Stimulated activated CD8-positive, alpha-beta memory T cell treated with anti-CD3 and anti-CD28 coated beads, Interleukin-12 subunit alpha, Interleukin-12 subunit beta, amount 100 ng/mL, for 24 hours (primary cell): ENCODE results near the gene SPACDR.

Experiments used
- DNase-seq: peaks from one replicate; pipeline ENCODE4 v3.0.0-alpha.2; 2020; ENCODE audit errors: extremely low read depth

Gene SPACDR

GRCh38 chr7:100485471-100485876 lies 21.4 kb upstream of the SPACDR start:
- no peak for DNase-seq

- DNase-seq, result no peak
These were observed 20.6 kb upstream of the SPACDR start for GRCh38 chr7:100484673-100485045.

- DNase-seq, result no peak
These were observed 19.9 kb upstream of the SPACDR start, which contains the start of gene NYAP1 for GRCh38 chr7:100483722-100484672. Gene NYAP1, plus strand, starts transcription at chr7:100483927. Its CDS starts 1,385 bp downstream, at chr7:100485312.

GRCh38 chr7:100483090-100483721 lies 19.1 kb upstream of the SPACDR start:
- peak; percentile 44 for DNase-seq

GRCh38 chr7:100482728-100483089 lies 18.6 kb upstream of the SPACDR start:
- no peak for DNase-seq

- DNase-seq, result no peak
These were observed 17.4 kb upstream of the SPACDR start for GRCh38 chr7:100481466-100481865.

- peak; percentile 58 for DNase-seq
These were observed 15.0 kb upstream of the SPACDR start, which contains the start of gene TSC22D4 for GRCh38 chr7:100478958-100479660. Gene TSC22D4, minus strand, starts transcription at chr7:100479214. Its CDS starts 1,176 bp downstream, at chr7:100478038.

GRCh38 chr7:100477871-100478267 lies 13.8 kb upstream of the SPACDR start:
- no peak for DNase-seq

- DNase-seq, result no peak
These were observed 13.1 kb upstream of the SPACDR start for GRCh38 chr7:100476903-100477870.

- no peak for DNase-seq
These were observed 12.2 kb upstream of the SPACDR start for GRCh38 chr7:100476101-100476780.

GRCh38 chr7:100475549-100475948 lies 11.5 kb upstream of the SPACDR start:
- DNase-seq, result no peak

GRCh38 chr7:100472854-100473499 lies 8.9 kb upstream of the SPACDR start:
- no peak for DNase-seq

GRCh38 chr7:100472121-100472851 lies 8.2 kb upstream of the SPACDR start:
- no peak for DNase-seq

GRCh38 chr7:100471021-100471420 lies 7.0 kb upstream of the SPACDR start:
- DNase-seq, result no peak

- peak; percentile 53 for DNase-seq
These were observed 5.4 kb upstream of the SPACDR start for GRCh38 chr7:100469227-100470044.

GRCh38 chr7:100467638-100468373 lies 3.7 kb upstream of the SPACDR start:
- DNase-seq, result no peak
